Erythroblast (primary cell): ENCODE measurements around the gene UPK1A.
"Not testable (repeated sequence)": the region's sequence is repeated elsewhere in the genome, so short reads cannot be mapped to it uniquely, and the experiment has no call there.

Experiments used
- DNase-seq, 2 experiments: peaks; one replicate each; lab custom pipeline; 2025; lab: John Stamatoyannopoulos, UW
- GATA1 ChIP-seq: IDR thresholded peaks from 2 replicates; pipeline ENCODE4 v1.6.1; 2011; ENCODE audit warnings: low read depth, mild to moderate bottlenecking, control low read depth, low read length, moderate library complexity
- POLR2A ChIP-seq: IDR thresholded peaks from 2 replicates; pipeline ENCODE4 v1.6.1; 2011; ENCODE audit warnings: mild to moderate bottlenecking, low read length

Gene UPK1A

GRCh38 chr19:35655600-35655999 lies 10.7 kb upstream of the UPK1A start:
- no peak for DNase-seq
- TF ChIP-seq POLR2A (no peak), GATA1 (no peak)

GRCh38 chr19:35656700-35657099 lies 9.6 kb upstream of the UPK1A start:
- DNase-seq, result no peak
- no peak for TF ChIP-seq POLR2A
- TF ChIP-seq GATA1, result no peak

GRCh38 chr19:35657904-35658700 lies 8.2 kb upstream of the UPK1A start:
- no peak for TF ChIP-seq POLR2A
- no peak for TF ChIP-seq GATA1
- no peak for DNase-seq

GRCh38 chr19:35661995-35662340 lies 4.3 kb upstream of the UPK1A start:
- no peak for DNase-seq
- no peak for TF ChIP-seq POLR2A
- no peak for TF ChIP-seq GATA1

GRCh38 chr19:35663981-35664380 lies 2.3 kb upstream of the UPK1A start:
- DNase-seq, result no peak
- no peak for TF ChIP-seq GATA1
- TF ChIP-seq POLR2A, result no peak

- TF ChIP-seq POLR2A (no peak), GATA1 (no peak)
- DNase-seq, result no peak
Measured at GRCh38 chr19:35665157-35665556, 1.2 kb upstream of the UPK1A start.

- TF ChIP-seq GATA1 (no peak), POLR2A (no peak)
- no peak for DNase-seq
Measured at GRCh38 chr19:35665604-35666003, 713 bp upstream of the UPK1A start.

- no peak for DNase-seq
- no peak for TF ChIP-seq GATA1
- TF ChIP-seq POLR2A, result no peak
Measured at GRCh38 chr19:35669566-35669965, 3.2 kb downstream of the UPK1A start.

- TF ChIP-seq POLR2A (no peak), GATA1 (no peak)
- DNase-seq, result no peak
Measured at GRCh38 chr19:35669974-35670373, 3.7 kb downstream of the UPK1A start.

- no peak for DNase-seq
- TF ChIP-seq GATA1, result no peak
- no peak for TF ChIP-seq POLR2A
Measured at GRCh38 chr19:35670686-35671085, 4.4 kb downstream of the UPK1A start.

- DNase-seq, result peak; percentile 73 to 82
- TF ChIP-seq GATA1 (no peak), POLR2A (no peak)
Measured at GRCh38 chr19:35671818-35672217, 5.5 kb downstream of the UPK1A start.

GRCh38 chr19:35673121-35673804 lies 6.9 kb downstream of the UPK1A start:
- TF ChIP-seq POLR2A (no peak), GATA1 (no peak)
- DNase-seq, result peak; percentile 29 to 33

GRCh38 chr19:35675589-35676140 lies 9.3 kb downstream of the UPK1A start:
- TF ChIP-seq GATA1 (no peak), POLR2A (no peak)
- no peak for DNase-seq

- no peak for DNase-seq
- TF ChIP-seq POLR2A (no peak), GATA1 (no peak)
Measured at GRCh38 chr19:35689836-35690235, 23.5 kb downstream of the UPK1A start.

GRCh38 chr19:35691106-35691505 lies 24.8 kb downstream of the UPK1A start:
- DNase-seq, result not testable (repeated sequence)
